Measurements from ENCODE around the gene KIF26B.
"Not testable (repeated sequence)": the region's sequence is repeated elsewhere in the genome, so short reads cannot be mapped to it uniquely, and the experiment has no call there.

Gene KIF26B

GRCh38 chr1:245690946-245691541 is 536.3 kb downstream of the KIF26B start:
- no peak for DNase-seq

GRCh38 chr1:245691897-245692296 is 537.1 kb downstream of the KIF26B start:
- no peak for DNase-seq

- no peak for DNase-seq
These were observed 537.5 kb downstream of the KIF26B start for GRCh38 chr1:245692318-245692717.

- no peak for DNase-seq
These were observed 538.5 kb downstream of the KIF26B start for GRCh38 chr1:245693116-245693793.

- no peak for DNase-seq
These were observed 539.4 kb downstream of the KIF26B start for GRCh38 chr1:245693941-245694752.

GRCh38 chr1:245694753-245695195 is 540.0 kb downstream of the KIF26B start:
- DNase-seq: no peak

- DNase-seq: no peak
These were observed 540.4 kb downstream of the KIF26B start for GRCh38 chr1:245695211-245695610.

GRCh38 chr1:245695701-245696100 is 540.9 kb downstream of the KIF26B start:
- DNase-seq: not testable (repeated sequence)

- DNase-seq: no peak
These were observed 543.3 kb downstream of the KIF26B start for GRCh38 chr1:245698116-245698515.

GRCh38 chr1:245698860-245699259 is 544.1 kb downstream of the KIF26B start:
- DNase-seq: no peak

GRCh38 chr1:245700631-245701030 is 545.8 kb downstream of the KIF26B start:
- no peak for DNase-seq

GRCh38 chr1:245701631-245702030 is 546.8 kb downstream of the KIF26B start:
- DNase-seq: no peak

GRCh38 chr1:245702346-245702745 is 547.6 kb downstream of the KIF26B start:
- no peak for DNase-seq

GRCh38 chr1:245704341-245704740 is 549.6 kb downstream of the KIF26B start:
- DNase-seq: no peak

GRCh38 chr1:245704765-245705164 is 550.0 kb downstream of the KIF26B start:
- DNase-seq: no peak

- DNase-seq: no peak
These were observed 553.2 kb downstream of the KIF26B start for GRCh38 chr1:245707941-245708340.

- no peak for DNase-seq
These were observed 556.4 kb downstream of the KIF26B start for GRCh38 chr1:245710961-245711903.

GRCh38 chr1:245714027-245714426 is 559.2 kb downstream of the KIF26B start:
- DNase-seq: not testable (repeated sequence)

GRCh38 chr1:245715291-245715701 is 560.5 kb downstream of the KIF26B start:
- DNase-seq: no peak

- no peak for DNase-seq
These were observed 561.2 kb downstream of the KIF26B start for GRCh38 chr1:245715970-245716369.

GRCh38 chr1:245716561-245716960 is 561.8 kb downstream of the KIF26B start:
- DNase-seq: no peak

GRCh38 chr1:245717611-245718010 is 562.8 kb downstream of the KIF26B start:
- no peak for DNase-seq

GRCh38 chr1:245718123-245718522 is 563.3 kb downstream of the KIF26B start:
- no peak for DNase-seq

All from stimulated activated CD4-positive, alpha-beta T cell treated with anti-CD3 and anti-CD28 coated beads, Interleukin-4, amount 100 ng/mL, for 24 hours (primary cell).